Ishikawa (cell line): ENCODE data around the gene GTPBP3.

ENCODE experiments used
- CEBPB ChIP-seq: IDR thresholded peaks from 2 replicates; pipeline ENCODE4 v1.6.1; 2012
- CREB1 ChIP-seq: IDR thresholded peaks from 2 replicates; pipeline ENCODE4 v1.6.1; 2012; ENCODE audit warnings: low read depth
- EGR1 ChIP-seq: IDR thresholded peaks from 2 replicates; pipeline ENCODE4 v1.6.1; 2012
- EP300 ChIP-seq: IDR thresholded peaks from 2 replicates; pipeline ENCODE4 v1.6.1; 2012; ENCODE audit warnings: borderline replicate concordance
- FOXM1 ChIP-seq: IDR thresholded peaks from 2 replicates; pipeline ENCODE4 v1.6.1; 2012; ENCODE audit warnings: low read depth, borderline replicate concordance
- MAX ChIP-seq: IDR thresholded peaks from 2 replicates; pipeline ENCODE4 v1.6.1; 2012
- NFIC ChIP-seq: IDR thresholded peaks from 2 replicates; pipeline ENCODE4 v1.6.1; 2012
- RAD21 ChIP-seq: IDR thresholded peaks from 2 replicates; pipeline ENCODE4 v1.6.1; 2012; ENCODE audit warnings: low read depth
- REST ChIP-seq: IDR thresholded peaks from 2 replicates; pipeline ENCODE4 v1.6.1; 2012; ENCODE audit warnings: low read depth, mild to moderate bottlenecking
- TAF1 ChIP-seq: IDR thresholded peaks from 2 replicates; pipeline ENCODE4 v1.6.1; 2012; ENCODE audit warnings: low read depth, mild to moderate bottlenecking
- TCF12 ChIP-seq: IDR thresholded peaks from 2 replicates; pipeline ENCODE4 v1.6.1; 2012; ENCODE audit warnings: low read depth
- TEAD4 ChIP-seq: IDR thresholded peaks from 2 replicates; pipeline ENCODE4 v1.6.1; 2012
- USF1 ChIP-seq: IDR thresholded peaks from 2 replicates; pipeline ENCODE4 v1.6.1; 2012
- YY1 ChIP-seq: IDR thresholded peaks from 2 replicates; pipeline ENCODE4 v1.6.1; 2012; ENCODE audit warnings: low read depth
- ZBTB7A ChIP-seq: IDR thresholded peaks from 2 replicates; pipeline ENCODE4 v1.6.1; 2012; ENCODE audit warnings: low read depth

Gene GTPBP3

GRCh38 chr19:17340871-17341357 is 3.6 kb downstream of the GTPBP3 start:
- TF ChIP-seq TCF12, result no peak
- no peak for TF ChIP-seq CREB1
- no peak for TF ChIP-seq TAF1
- TF ChIP-seq EP300, result no peak
- no peak for TF ChIP-seq NFIC
- TF ChIP-seq YY1, result no peak
- TF ChIP-seq CEBPB, result no peak
- TF ChIP-seq MAX, result no peak
- no peak for TF ChIP-seq USF1
- TF ChIP-seq EGR1, result no peak
- no peak for TF ChIP-seq REST
- no peak for TF ChIP-seq TEAD4

- TF ChIP-seq TAF1 (no peak), MAX (no peak)
These were observed 4.0 kb downstream of the GTPBP3 start for GRCh38 chr19:17341386-17341785.

- TF ChIP-seq CREB1 (no peak), CEBPB (no peak), TCF12 (no peak), FOXM1 (no peak), YY1 (no peak), RAD21 (no peak), ZBTB7A (no peak), EP300 (no peak), TEAD4 (no peak), MAX (no peak), NFIC (no peak), REST (no peak), USF1 (no peak), EGR1 (no peak), TAF1 (no peak)
These were observed 4.5 kb downstream of the GTPBP3 start for GRCh38 chr19:17341845-17342244.

- TF ChIP-seq TAF1 (no peak), RAD21 (peak; percentile 86), REST (no peak), MAX (0 out of 2 replicates have a peak, but pooled peaks have one; percentile 12)
These were observed 8.8 kb downstream of the GTPBP3 start for GRCh38 chr19:17346109-17346671.

- TF ChIP-seq YY1 (no peak), RAD21 (no peak), ZBTB7A (no peak), TAF1 (no peak), REST (no peak), NFIC (no peak), FOXM1 (no peak), TCF12 (no peak), EGR1 (no peak), EP300 (no peak), USF1 (no peak), MAX (no peak), CEBPB (no peak), CREB1 (no peak)
These were observed 10.0 kb downstream of the GTPBP3 start for GRCh38 chr19:17347361-17347760.
